Common myeloid progenitor, CD34-positive (primary cell): Measurements from ENCODE around the gene PER2.
"Not testable (repeated sequence)": the region's sequence is repeated elsewhere in the genome, so short reads cannot be mapped to it uniquely, and the experiment has no call there.

Source experiments
- CTCF ChIA-PET: fragments of 350-600 bp; sonication (Branson Sonifier 250); formaldehyde crosslinking; loops from one replicate; lab custom pipeline; 2021; ENCODE audit warnings: antibody characterized with exemption; lab: Charles Lee
- POLR2A ChIA-PET: fragments of 350-600 bp; sonication (Branson Sonifier 250); formaldehyde crosslinking; loops from one replicate; lab custom pipeline; 2021; ENCODE audit warnings: antibody characterized with exemption; lab: Charles Lee
- DNase-seq, 3 donors: peaks; one replicate each; pipeline versions ENCODE4 v3.0.0 to v3.0.0-alpha.2; 2013
- H3K27ac ChIP-seq, 2 experiments: 1 replicate in 1 of 2; 2 replicates in 1 of 2; pipeline ENCODE4 v1.7.0; 2013; ENCODE audit warnings: inconsistent platforms in 2 of 2, low read length in 2 of 2, mild to moderate bottlenecking in 2 of 2, low read depth in 1 of 2, moderate library complexity in 1 of 2; ENCODE audit not compliant: severe bottlenecking in 2 of 2, insufficient read depth in 1 of 2, poor library complexity in 1 of 2
- H3K27me3 ChIP-seq, 5 experiments: replicated peaks in 2 of 5; 1 replicate in 3 of 5; 2 replicates in 2 of 5; pipeline versions ENCODE4 v1.6.1 to v1.7.0; 2013; ENCODE audit warnings: low read length in 4 of 5, mild to moderate bottlenecking in 2 of 5, moderate library complexity in 2 of 5, inconsistent platforms in 1 of 5; ENCODE audit not compliant: insufficient read depth in 5 of 5, control insufficient read depth in 4 of 5
- H3K36me3 ChIP-seq, 4 experiments: 1 replicate in 2 of 4; 2 replicates in 2 of 4; pipeline versions ENCODE4 v1.6.1 to v1.7.0; 2013; ENCODE audit warnings: low read length in 3 of 4, control low read depth in 1 of 4, mild to moderate bottlenecking in 1 of 4; ENCODE audit not compliant: control insufficient read depth in 4 of 4, insufficient read depth in 4 of 4
- H3K4me1 ChIP-seq, 4 experiments: 1 replicate in 3 of 4; 2 replicates in 1 of 4; pipeline versions ENCODE4 v1.6.1 to v1.7.1; 2013; ENCODE audit warnings: low read length in 3 of 4, mild to moderate bottlenecking in 3 of 4, control low read depth in 1 of 4, inconsistent platforms in 1 of 4, moderate library complexity in 1 of 4; ENCODE audit not compliant: control insufficient read depth in 4 of 4, insufficient read depth in 4 of 4; ENCODE audit errors: control extremely low read depth in 1 of 4
- H3K4me3 ChIP-seq, 7 experiments: 1 replicate in 4 of 7; 2 replicates in 3 of 7; pipeline versions ENCODE4 v1.5.1 to v1.7.0; 2013; ENCODE audit warnings: mild to moderate bottlenecking in 7 of 7, low read length in 6 of 7, moderate library complexity in 6 of 7, inconsistent platforms in 2 of 7, low read depth in 2 of 7, control low read depth in 1 of 7; ENCODE audit not compliant: insufficient read depth in 4 of 7, control insufficient read depth in 1 of 7; ENCODE audit errors: extremely low read depth in 1 of 7
- H3K9me3 ChIP-seq, 5 experiments: 1 replicate in 4 of 5; 2 replicates in 1 of 5; pipeline versions ENCODE4 v1.6.1 to v1.7.1; 2013; ENCODE audit warnings: low read length in 4 of 5, mild to moderate bottlenecking in 2 of 5, inconsistent platforms in 1 of 5, low read depth in 1 of 5, moderate library complexity in 1 of 5; ENCODE audit not compliant: control insufficient read depth in 4 of 5, insufficient read depth in 2 of 5; ENCODE audit errors: control extremely low read depth in 1 of 5
- whole genome bisulfite sequencing: methylation state at CpG from one replicate; pipeline ENCODE4 v1.1.5; 2013; ENCODE audit not compliant: insufficient coverage; 5-methylcytosine and 5-hydroxymethylcytosine counted together

PER2 gene

DNA sequence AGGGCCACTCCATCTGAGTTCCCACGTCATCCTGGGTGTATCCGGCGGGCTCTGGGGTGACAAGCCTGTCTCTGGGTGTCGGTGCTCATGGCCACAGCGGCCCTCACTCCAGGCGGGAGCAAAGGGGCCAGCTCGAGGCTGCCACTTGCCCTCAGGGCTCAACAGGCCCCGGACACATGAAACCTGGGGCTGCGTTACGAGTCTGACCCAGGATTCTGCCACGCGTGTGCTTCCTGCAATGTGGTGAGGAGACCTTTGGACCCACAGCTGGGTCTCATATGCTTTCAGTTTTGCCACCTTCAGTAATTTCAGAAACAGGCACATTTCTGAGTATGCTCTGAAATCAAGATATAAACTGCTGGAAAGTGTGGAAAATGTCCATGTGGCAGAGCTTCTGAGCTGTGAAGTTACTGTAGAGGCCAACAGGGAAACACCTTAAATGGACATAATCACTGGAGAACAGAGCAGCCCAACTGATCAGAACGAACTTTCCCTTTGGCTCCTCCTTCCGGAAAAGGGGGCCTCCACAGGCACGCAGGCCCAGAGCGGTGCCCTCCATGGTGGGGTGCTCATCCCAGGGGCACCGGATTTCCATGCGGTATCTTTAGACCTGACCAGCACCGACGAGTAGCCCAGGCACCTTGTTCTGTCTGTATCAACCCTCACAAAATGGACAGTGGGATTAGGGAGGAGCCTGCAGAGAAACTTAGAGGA lies 14.1 kb downstream of the PER2 start:
- Histone ChIP-seq H3K4me1 (no peaks in the 10 kb centered on the region), H3K4me3 (no peak overlapping the region), H3K27ac (no peak overlapping the region), H3K27me3 (no peaks in the 10 kb centered on the region), H3K9me3 (no peaks in the 10 kb centered on the region), H3K36me3 (peaks cover 11 to 73% (median 57%) of the 10 kb centered on the region in 4 experiments)
- ChIA-PET POLR2A (no interaction called here), CTCF (interaction anchor here (1.2 to 2.9 kb wide), 5 partner anchors 10 to 17 kb away, joined by 3 to 19 read pairs (median 8); partner anchors contain the start of gene PER2)
- no peak for DNase-seq
- 97% methylated on average over 16 of the region's 20 CpGs for WGBS

- POLR2A ChIA-PET = interaction anchor here (0.6 kb wide), 2 partner anchors 11 to 1167 kb away, joined by 3 to 6 read pairs; no protein-coding TSS in a partner anchor
- CTCF ChIA-PET = interaction anchor here (1.6 to 2.3 kb wide), 2 partner anchors 10 to 12 kb away, joined by 3 to 14 read pairs; no protein-coding TSS in a partner anchor
- H3K4me1 ChIP-seq, H3K9me3 ChIP-seq, H3K4me3 ChIP-seq, H3K27me3 ChIP-seq, DNase-seq, H3K27ac ChIP-seq: not testable (repeated sequence)
- peaks cover 11 to 78% (median 59%) of the 10 kb centered on the region in 4 experiments for H3K36me3 ChIP-seq
- 92% methylated on average over 2 of the region's 10 CpGs for WGBS
Measured at GRCh38 chr2:238273433-238273832, 15.0 kb downstream of the PER2 start.

DNA sequence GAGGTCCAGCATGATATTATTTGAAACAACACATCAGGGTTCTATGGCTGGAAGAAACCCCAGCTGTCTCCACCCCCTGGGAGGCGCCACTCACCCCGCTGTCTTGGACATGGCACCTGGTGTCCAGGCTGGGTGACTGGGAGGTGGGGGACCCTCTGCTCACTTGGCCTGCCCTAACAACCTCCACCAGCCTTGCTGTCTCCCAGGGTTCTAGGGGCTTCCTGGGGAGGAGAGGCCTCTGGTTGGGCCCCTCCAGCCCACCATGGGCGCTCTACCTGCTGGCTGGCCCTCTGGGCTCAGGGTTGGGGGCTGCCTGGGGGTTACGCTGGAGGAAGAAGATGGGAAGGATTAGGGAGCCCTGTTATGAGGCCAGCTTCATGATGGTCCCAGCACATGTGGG lies 16.3 kb downstream of the PER2 start:
- POLR2A ChIA-PET = no interaction called here
- no peaks in the 10 kb centered on the region for H3K9me3 ChIP-seq

DNA sequence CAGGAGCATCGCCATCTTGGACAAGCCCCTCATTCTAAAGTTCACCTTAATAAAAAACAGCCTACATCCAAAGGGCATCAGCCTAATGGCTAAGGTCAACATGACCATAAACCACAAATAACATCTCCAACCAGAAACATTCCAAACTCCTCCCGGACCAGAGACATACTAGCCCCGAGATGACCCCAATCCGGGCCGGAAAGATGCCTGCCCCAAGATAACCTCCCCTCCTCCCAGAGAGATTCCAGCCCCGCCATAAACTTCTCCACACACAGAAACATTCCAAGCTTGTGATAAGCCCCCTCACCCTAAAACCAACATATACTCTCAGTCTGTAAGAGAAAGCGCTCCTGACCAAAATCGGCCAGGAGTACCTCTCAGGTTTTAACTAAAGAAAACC lies 16.7 kb downstream of the PER2 start:
- CTCF ChIA-PET = interaction anchor here (1.0 to 2.3 kb wide), 2 partner anchors 8 to 16 kb away, joined by 3 to 14 read pairs; partner anchors contain the start of gene PER2
- POLR2A ChIA-PET = not testable (repeated sequence)
- H3K36me3 ChIP-seq = peaks cover 9 to 84% (median 68%) of the 10 kb centered on the region in 4 experiments

More for the DNA sequence above, 16.3 kb downstream of the PER2 start:
- H3K27me3 ChIP-seq = no peaks in the 10 kb centered on the region
- no peak for DNase-seq
- CTCF ChIA-PET = interaction anchor here (2.3 kb wide), 1 partner anchor 8 kb away, joined by 14 read pairs; no protein-coding TSS in a partner anchor
- H3K27ac ChIP-seq = no peak overlapping the region
- WGBS = 100% methylated on average over 3 of the region's 4 CpGs
- no peak overlapping the region for H3K4me3 ChIP-seq
- no peaks in the 10 kb centered on the region for H3K4me1 ChIP-seq
- peaks cover 9 to 84% (median 68%) of the 10 kb centered on the region in 4 experiments for H3K36me3 ChIP-seq

DNA sequence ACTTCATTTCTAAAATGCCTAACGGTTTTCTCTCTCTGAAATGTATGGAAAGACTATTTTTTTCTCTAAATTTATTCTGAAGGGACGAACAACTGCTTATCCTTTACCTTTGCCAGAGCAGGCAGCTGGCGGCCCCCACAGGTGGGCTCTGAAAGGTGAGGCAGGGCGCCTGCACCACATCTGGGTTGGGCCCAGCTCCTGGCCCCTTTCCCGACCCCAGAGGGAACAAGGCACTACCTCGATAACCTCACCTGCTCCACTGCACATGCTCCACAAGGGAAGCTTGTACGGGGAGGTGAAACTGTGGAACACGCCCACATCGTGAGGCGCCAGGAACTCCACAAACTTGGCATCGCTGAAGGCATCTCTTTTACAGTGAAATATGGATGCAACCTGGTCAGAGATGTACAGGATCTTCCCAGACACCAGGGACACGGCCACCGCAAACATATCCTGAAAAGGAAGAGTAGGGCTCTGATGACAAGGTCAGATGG lies 17.3 kb downstream of the PER2 start:
- no peaks in the 10 kb centered on the region for H3K9me3 ChIP-seq
- CTCF ChIA-PET = interaction anchor here (1.0 kb wide), 1 partner anchor 17 kb away, joined by 3 read pairs; the partner anchor contains the start of gene PER2

More for the DNA sequence above, 16.7 kb downstream of the PER2 start:
- H3K27ac ChIP-seq, H3K27me3 ChIP-seq, H3K4me1 ChIP-seq, DNase-seq, H3K4me3 ChIP-seq, H3K9me3 ChIP-seq: not testable (repeated sequence)
- 97% methylated on average over 7 of the region's 8 CpGs for WGBS

DNA sequence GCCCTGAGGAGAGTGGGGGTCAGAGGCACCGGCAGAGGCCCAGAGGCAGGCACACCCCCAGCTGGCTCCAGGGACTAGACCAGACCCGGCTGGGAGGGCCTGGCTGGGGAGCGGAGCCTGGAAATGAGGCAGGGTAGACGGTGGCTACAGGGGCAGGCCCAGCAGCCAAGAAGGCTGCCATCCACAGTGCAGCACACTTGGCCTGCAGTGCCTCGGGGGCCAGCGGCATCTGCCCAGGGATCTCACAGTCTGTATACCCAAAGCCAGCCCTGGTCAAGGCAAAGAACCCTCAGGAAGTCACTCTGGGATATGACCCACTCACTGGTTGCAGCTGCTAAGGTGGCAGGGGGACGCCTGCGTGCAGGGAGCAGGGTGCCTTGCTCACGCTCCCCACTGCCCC lies 17.8 kb downstream of the PER2 start:
- H3K27me3 ChIP-seq = no peaks in the 10 kb centered on the region
- no peaks in the 10 kb centered on the region for H3K4me1 ChIP-seq
- POLR2A ChIA-PET = no interaction called here
- no peaks in the 10 kb centered on the region for H3K9me3 ChIP-seq
- peaks cover 2 to 75% (median 59%) of the 10 kb centered on the region in 4 experiments for H3K36me3 ChIP-seq
- no peak for DNase-seq
- no peak overlapping the region for H3K27ac ChIP-seq
- WGBS = 98% methylated on average over 9 of the region's 9 CpGs
- H3K4me3 ChIP-seq = no peak overlapping the region
- CTCF ChIA-PET = interaction anchor here (1.0 kb wide), 1 partner anchor 17 kb away, joined by 3 read pairs; the partner anchor contains the start of gene PER2

More for the DNA sequence above, 17.3 kb downstream of the PER2 start:
- 97% methylated on average over 11 of the region's 13 CpGs for WGBS
- no peak overlapping the region for H3K27ac ChIP-seq
- H3K4me3 ChIP-seq = no peak overlapping the region
- POLR2A ChIA-PET = no interaction called here
- H3K36me3 ChIP-seq = peaks cover 5 to 78% (median 62%) of the 10 kb centered on the region in 4 experiments
- DNase-seq = no peak
- no peaks in the 10 kb centered on the region for H3K27me3 ChIP-seq
- H3K4me1 ChIP-seq = no peaks in the 10 kb centered on the region

DNA sequence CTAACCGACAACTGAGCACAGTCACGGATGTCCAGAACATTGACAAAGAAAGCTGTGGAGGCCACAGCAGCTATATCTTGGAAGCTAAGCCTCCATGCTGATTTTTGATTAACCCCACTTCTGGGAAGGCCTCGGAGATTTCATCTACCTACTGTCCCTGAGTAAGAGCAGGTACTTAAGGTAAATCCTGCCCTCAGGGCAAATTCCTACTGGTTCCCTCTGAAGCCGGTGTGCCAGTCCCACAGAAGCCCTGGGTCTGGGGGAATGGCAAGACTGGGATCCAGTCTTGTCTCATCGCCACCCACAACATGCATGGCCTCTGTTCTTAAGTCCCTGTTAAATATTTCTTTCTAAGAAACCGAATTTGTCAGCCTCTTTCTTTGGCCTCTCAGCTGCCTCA lies 18.7 kb downstream of the PER2 start:
- no peak overlapping the region for H3K4me3 ChIP-seq
- ChIA-PET CTCF (no interaction called here), POLR2A (no interaction called here)
- WGBS = 95% methylated on average over 6 of the region's 6 CpGs
- H3K9me3 ChIP-seq = no peaks in the 10 kb centered on the region
- H3K27ac ChIP-seq = no peak overlapping the region
- DNase-seq = no peak
- no peaks in the 10 kb centered on the region for H3K27me3 ChIP-seq
- H3K4me1 ChIP-seq = no peaks in the 10 kb centered on the region
- peaks cover 0 to 72% (median 55%) of the 10 kb centered on the region in 4 experiments for H3K36me3 ChIP-seq
